Bronchial epithelial cell (primary cell): ENCODE data around the gene TAS1R3. TPM values are rescaled to one million over a fixed set of nuclear protein-coding genes. Genes with fewer than 3 reads are reported as not detected.

Experiments used
- DNase-seq: peaks from one replicate; pipeline ENCODE4 v3.0.0-alpha.2; 2010; ENCODE audit warnings: low read depth
- FAIRE-seq: peaks from 2 replicates; lab custom pipeline; 2011; peaks lifted over from hg19 to GRCh38; lab: Jason Lieb, UNC
- H3K27me3 ChIP-seq: 2 replicates; pipeline ENCODE4 v1.5.1; 2011; ENCODE audit warnings: low read length; ENCODE audit not compliant: control insufficient read depth, insufficient read depth
- H3K36me3 ChIP-seq: 2 replicates; pipeline ENCODE4 v1.5.1; 2011; ENCODE audit warnings: low read length; ENCODE audit not compliant: control insufficient read depth, insufficient read depth
- H3K4me3 ChIP-seq: 2 replicates; pipeline ENCODE4 v1.5.1; 2011; ENCODE audit warnings: mild to moderate bottlenecking, low read depth, low read length, control low read depth
- CTCF ChIP-seq: IDR thresholded peaks from 2 replicates; pipeline ENCODE4 v1.5.1; 2011; ENCODE audit warnings: mild to moderate bottlenecking, moderate library complexity, low read length, control low read depth, inconsistent platforms; ENCODE audit not compliant: insufficient read depth, severe bottlenecking
- total RNA-seq: library from RNA; depleted of rRNA; stranded (reverse); fragments of >200 nt; gene quantifications from 2 replicates; pipeline ENCODE4 v1.2.1, GENCODE V29; 2014

TAS1R3 gene
- total RNA-seq, 1 donor from 2014 or later, result 0.26 TPM

GRCh38 chr1:1359664-1360468, 28.8 kb downstream of the TAS1R3 start:
- DNase-seq, result no peak
- no peak overlapping the region for H3K4me3 ChIP-seq
- no peaks in the 10 kb centered on the region for H3K27me3 ChIP-seq

GRCh38 chr1:1360506-1361169, 29.6 kb downstream of the TAS1R3 start:
- H3K27me3 ChIP-seq, result no peaks in the 10 kb centered on the region
- peak; percentile 97 for FAIRE-seq

More at GRCh38 chr1:1359664-1360468, 28.8 kb downstream of the TAS1R3 start:
- FAIRE-seq, result no peak
- TF ChIP-seq CTCF, result no peak
- no peaks in the 10 kb centered on the region for H3K36me3 ChIP-seq

GRCh38 chr1:1361233-1361981, 30.3 kb downstream of the TAS1R3 start:
- no peak for TF ChIP-seq CTCF
- Histone ChIP-seq H3K4me3 (no peak overlapping the region), H3K36me3 (no peaks in the 10 kb centered on the region), H3K27me3 (no peaks in the 10 kb centered on the region)
- DNase-seq (no peak), FAIRE-seq (no peak)

More at GRCh38 chr1:1360506-1361169, 29.6 kb downstream of the TAS1R3 start:
- Histone ChIP-seq H3K4me3 (no peak overlapping the region), H3K36me3 (no peaks in the 10 kb centered on the region)
- no peak for TF ChIP-seq CTCF
- DNase-seq, result peak; percentile 66

- no peaks in the 10 kb centered on the region for H3K36me3 ChIP-seq
These were observed 30.9 kb downstream of the TAS1R3 start for GRCh38 chr1:1361982-1362423.

GRCh38 chr1:1364266-1364665, 33.2 kb downstream of the TAS1R3 start:
- TF ChIP-seq CTCF, result no peak
- no peaks in the 10 kb centered on the region for H3K27me3 ChIP-seq
- H3K4me3 ChIP-seq, result no peak overlapping the region
- H3K36me3 ChIP-seq, result no peaks in the 10 kb centered on the region
- no peak for DNase-seq
- no peak for FAIRE-seq

More at GRCh38 chr1:1361982-1362423, 30.9 kb downstream of the TAS1R3 start:
- TF ChIP-seq CTCF, result no peak
- DNase-seq, result no peak
- no peak for FAIRE-seq
- Histone ChIP-seq H3K4me3 (no peak overlapping the region), H3K27me3 (no peaks in the 10 kb centered on the region)
